Measurements from ENCODE around the gene C9.

C9 gene

GRCh38 chr5:39369123-39369815 is 5.0 kb upstream of the C9 start:
- TF ChIP-seq CTCF (IDR thresholded peaks at IDR 0.05) = no peak

GRCh38 chr5:39368116-39368515 is 3.8 kb upstream of the C9 start:
- TF ChIP-seq CTCF (IDR thresholded peaks at IDR 0.05) = no peak

- no peak for TF ChIP-seq CTCF (IDR thresholded peaks at IDR 0.05)
These were observed 3.4 kb upstream of the C9 start for GRCh38 chr5:39367711-39368110.

GRCh38 chr5:39363217-39363616 is 1.1 kb downstream of the C9 start:
- no peak for TF ChIP-seq CTCF (IDR thresholded peaks at IDR 0.05)

- no peak for TF ChIP-seq CTCF (IDR thresholded peaks at IDR 0.05)
These were observed 1.6 kb downstream of the C9 start for GRCh38 chr5:39362646-39363045.

GRCh38 chr5:39361306-39361705 is 3.0 kb downstream of the C9 start:
- TF ChIP-seq CTCF (IDR thresholded peaks at IDR 0.05) = no peak

- no peak for TF ChIP-seq CTCF (IDR thresholded peaks at IDR 0.05)
These were observed 3.7 kb downstream of the C9 start for GRCh38 chr5:39360471-39361111.

All from LNCAP (cell line).